SH-SY5Y (cell line): Measurements from ENCODE around the gene ERCC6.

Experiments used
- GATA2 ChIP-seq: IDR thresholded peaks from 2 replicates; pipeline ENCODE4 v1.6.1; 2011; ENCODE audit warnings: mild to moderate bottlenecking, low read depth, low read length
- GATA3 ChIP-seq: IDR thresholded peaks from 2 replicates; pipeline ENCODE4 v1.6.1; 2011; ENCODE audit warnings: low read depth, mild to moderate bottlenecking, low read length, moderate library complexity

The ERCC6 gene

GRCh38 chr10:49538381-49539319 lies at the start of gene ERCC6:
ERCC6 (minus strand) TSS chr10:49539121.
- TF ChIP-seq GATA3 (no peak), GATA2 (no peak)

GRCh38 chr10:49587981-49588380 lies 49.1 kb upstream of the ERCC6 start:
- TF ChIP-seq GATA3 (no peak), GATA2 (no peak)

GRCh38 chr10:49585387-49585786 lies 46.5 kb upstream of the ERCC6 start:
- TF ChIP-seq GATA2, result no peak
- TF ChIP-seq GATA3, result no peak

- no peak for TF ChIP-seq GATA2
- TF ChIP-seq GATA3, result no peak
Observed at GRCh38 chr10:49579621-49580020, 40.7 kb upstream of the ERCC6 start.

- no peak for TF ChIP-seq GATA3
- no peak for TF ChIP-seq GATA2
Observed at GRCh38 chr10:49578392-49578791, 39.5 kb upstream of the ERCC6 start.

GRCh38 chr10:49577182-49577925 lies 38.4 kb upstream of the ERCC6 start:
- TF ChIP-seq GATA3 (no peak), GATA2 (no peak)

GRCh38 chr10:49575489-49576072 lies 36.7 kb upstream of the ERCC6 start:
- TF ChIP-seq GATA3 (no peak), GATA2 (no peak)

GRCh38 chr10:49572594-49573114 lies 33.7 kb upstream of the ERCC6 start:
- TF ChIP-seq GATA2 (no peak), GATA3 (no peak)

GRCh38 chr10:49571388-49571787 lies 32.5 kb upstream of the ERCC6 start:
- TF ChIP-seq GATA3, result no peak
- TF ChIP-seq GATA2, result no peak

DNA sequence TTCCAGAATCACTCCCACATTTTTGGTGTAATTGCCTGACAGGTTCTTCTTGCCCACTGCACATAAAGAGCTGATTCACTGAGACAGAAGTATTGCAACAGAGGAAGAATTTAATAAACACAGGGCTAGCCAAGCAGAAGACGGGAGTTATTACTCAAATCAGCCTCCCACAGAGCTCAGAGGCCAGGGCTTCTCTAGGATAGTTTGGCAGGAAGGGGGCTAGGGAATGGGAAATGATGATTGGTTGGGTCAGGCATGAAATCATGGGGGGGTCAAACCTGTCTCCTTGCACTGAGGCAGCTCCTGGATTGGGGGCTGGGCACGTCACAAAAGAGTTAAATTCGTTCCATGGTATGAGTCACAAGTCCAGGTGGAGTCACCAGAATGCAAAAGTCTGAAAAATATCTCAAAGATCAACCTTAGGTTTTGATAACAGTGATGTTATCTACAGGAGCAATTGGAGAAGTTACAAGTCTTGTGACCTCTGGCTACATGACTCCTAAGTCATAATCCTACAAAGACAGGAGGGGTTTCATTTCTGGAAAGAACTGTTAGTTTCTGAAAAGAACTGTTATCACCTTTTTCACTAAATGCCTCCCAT lies 30.2 kb upstream of the ERCC6 start:
- TF ChIP-seq GATA3 (no peak), GATA2 (no peak)

- TF ChIP-seq GATA2, result no peak
Observed at GRCh38 chr10:49568235-49568634, 29.3 kb upstream of the ERCC6 start.

DNA sequence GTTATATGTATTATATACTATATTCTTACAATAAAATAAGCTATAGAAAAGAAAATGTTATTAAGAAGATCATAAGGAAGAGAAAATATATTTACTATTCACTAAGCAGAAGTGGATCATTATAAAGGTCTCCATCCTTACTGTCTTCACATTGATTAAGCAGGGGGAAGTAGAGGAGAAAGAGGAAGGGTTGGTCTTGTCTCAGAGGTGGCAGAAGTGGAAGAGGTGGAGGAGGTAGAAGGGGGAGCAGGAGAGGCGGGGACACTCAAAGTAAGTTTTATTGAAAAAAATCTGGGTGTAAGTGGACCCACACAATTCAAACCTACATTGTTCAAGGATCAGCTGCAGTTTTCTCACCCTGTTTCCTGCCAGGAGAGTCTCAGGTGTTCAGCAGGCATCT lies 28.9 kb upstream of the ERCC6 start:
- TF ChIP-seq GATA3, result no peak
- TF ChIP-seq GATA2, result no peak

- TF ChIP-seq GATA2, result no peak
Observed at GRCh38 chr10:49564461-49565009, 25.6 kb upstream of the ERCC6 start.

DNA sequence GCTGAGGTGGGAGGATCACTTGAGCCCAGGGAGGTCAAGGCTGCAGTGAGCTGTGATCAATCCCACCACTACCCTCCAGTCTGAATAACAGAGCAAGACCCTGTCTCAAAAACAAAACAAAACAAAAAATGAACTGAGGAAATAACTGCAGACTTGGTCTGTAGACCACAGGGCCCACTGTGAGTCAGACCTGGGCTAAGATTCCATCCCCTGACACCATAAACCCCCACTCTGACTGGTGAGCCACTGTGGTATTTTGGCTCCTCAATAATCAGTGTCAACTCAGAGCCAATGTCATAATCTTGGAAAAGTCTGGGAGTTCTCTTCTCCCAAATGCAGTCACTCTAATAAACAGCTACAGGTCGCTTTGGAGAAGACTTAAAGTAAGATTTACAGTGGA lies 24.0 kb upstream of the ERCC6 start:
- no peak for TF ChIP-seq GATA3
- TF ChIP-seq GATA2, result no peak

DNA sequence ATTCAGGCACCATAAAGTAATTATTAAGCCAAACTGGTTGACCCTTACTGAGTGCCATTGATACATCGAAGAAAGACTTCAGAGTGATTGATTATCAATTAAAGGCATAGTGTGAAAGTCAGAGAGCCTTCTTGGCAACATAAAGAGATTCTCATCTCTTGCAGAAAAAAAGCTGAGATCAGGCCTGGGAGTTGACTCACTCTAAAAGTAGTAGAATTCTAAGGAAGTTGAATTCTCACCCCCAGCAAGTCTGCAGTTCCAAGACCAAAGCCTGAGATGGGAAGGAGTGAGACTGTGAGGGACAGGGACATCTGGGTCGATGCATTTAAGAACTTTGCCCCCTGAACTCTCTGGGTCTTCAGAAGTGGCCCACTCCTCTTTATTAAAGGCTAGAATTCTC lies 21.6 kb upstream of the ERCC6 start:
- TF ChIP-seq GATA3 (no peak), GATA2 (no peak)
